Testis (tissue), 3 donors: Measurements from ENCODE around the gene LGR5. TPM values are rescaled to one million over a fixed set of nuclear protein-coding genes. Genes with fewer than 3 reads are reported as not detected.

Experiments
- DNase-seq: peaks from one replicate; pipeline ENCODE4 v3.0.0-alpha.2; 2019
- H3K27ac ChIP-seq, 2 donors: fragments of 200-600 bp; sonication (generic); one replicate each; pipeline ENCODE4 v1.5.1; 2019
- H3K27me3 ChIP-seq: fragments of 200-600 bp; sonication (generic); one replicate; pipeline ENCODE4 v1.5.1; 2019
- H3K36me3 ChIP-seq: fragments of 200-600 bp; sonication (generic); one replicate; pipeline ENCODE4 v1.5.1; 2017; ENCODE audit warnings: low read depth; ENCODE audit errors: missing control alignments
- H3K4me1 ChIP-seq: fragments of 200-600 bp; sonication (generic); one replicate; pipeline ENCODE4 v1.5.1; 2019
- H3K4me3 ChIP-seq, 2 donors: fragments of 200-600 bp; sonication (generic); one replicate each; pipeline ENCODE4 v1.5.1; 2017 to 2019
- H3K9me3 ChIP-seq: fragments of 200-600 bp; sonication (generic); one replicate; pipeline ENCODE4 v1.5.1; 2017
- POLR2A ChIP-seq: fragments of 450-650 bp; IDR thresholded peaks from one replicate; pipeline ENCODE4 v1.6.1; 2017; ENCODE audit warnings: antibody characterized with exemption, mild to moderate bottlenecking, moderate library complexity
- WGBS, 2 donors: methylation state at CpG; one replicate each; pipeline ENCODE4 v1.1.5; 2018; 5-methylcytosine and 5-hydroxymethylcytosine counted together
- intact Hi-C: fragments of 100-400 bp; cut with DNase I; formaldehyde crosslinking; loops from one replicate; pipeline ENCODE4 v1.15.1; 2023; ENCODE audit warnings: low total_unique reads
- polyA plus RNA-seq: library from polyadenylated mRNA; stranded (reverse); fragments of 350-450 nt; fragmentation: Illumina TruSeq; extraction: RNeasy Lipid Tissue Mini Kit (QIAGEN cat#74804); gene quantifications from one replicate; pipeline ENCODE4 v1.2.3, GENCODE V29; 2014; ENCODE audit warnings: low read depth, low replicate concordance; ENCODE audit not compliant: insufficient read depth
- total RNA-seq, 2 donors: library from RNA; depleted of rRNA; stranded (reverse); fragments of >200 nt; gene quantifications; one replicate each; pipeline ENCODE4 v1.2.3, GENCODE V29; 2016
- TF ChIP-seq, protein P1 (sequence below), 3 experiments: fragments of 450-650 bp in 2 of 3; fragments of 200-600 bp in 1 of 3; sonication (generic) in 1 of 3; IDR thresholded peaks; one replicate each; pipeline ENCODE4 v1.5.1; 2016 to 2019; ENCODE audit warnings: antibody characterized with exemption in 3 of 3, mild to moderate bottlenecking in 2 of 3, moderate library complexity in 1 of 3

The LGR5 gene
- total and polyA plus RNA-seq, 3 donors from 2014 or later, result 0.25 to 0.39 (median 0.31) TPM

DNA sequence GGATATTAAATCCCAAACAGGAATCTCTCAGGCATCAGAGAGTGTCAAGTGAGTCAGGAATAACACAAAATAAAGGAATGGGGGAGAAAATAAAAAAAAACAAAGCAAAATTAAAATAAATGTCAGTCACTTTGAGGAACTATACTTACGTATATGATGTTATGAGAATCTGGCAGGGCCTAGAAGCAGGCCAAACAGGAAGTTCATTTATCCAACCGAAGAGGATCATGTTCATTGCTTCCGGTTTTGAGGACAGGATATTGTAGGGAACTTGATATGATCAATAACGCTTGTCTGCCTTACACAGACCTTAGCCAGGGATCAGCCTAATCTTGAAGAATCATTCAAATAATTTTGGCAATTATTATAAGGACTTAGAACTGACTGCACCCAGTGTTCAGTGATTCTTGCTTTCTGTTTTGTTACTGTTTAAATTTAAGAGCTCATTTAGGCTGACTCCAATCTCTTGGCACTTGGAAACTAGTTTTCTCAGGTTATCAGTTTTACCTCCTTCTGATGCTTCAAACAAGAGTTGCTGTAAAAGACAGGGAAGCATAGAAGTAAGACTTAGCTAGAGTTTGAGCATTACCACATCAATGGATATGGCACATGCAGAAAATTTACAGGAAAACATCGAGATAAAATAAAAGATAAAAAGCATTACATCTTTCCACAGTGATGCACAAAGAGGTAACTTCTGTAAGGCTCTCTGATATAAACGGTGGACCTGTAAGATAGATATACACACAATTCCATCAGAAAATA is 170.6 kb downstream of the LGR5 start:
- H3K4me3 ChIP-seq, result no peak overlapping the region
- no peak overlapping the region for H3K27ac ChIP-seq
- H3K27me3 ChIP-seq, result no peaks in the 10 kb centered on the region
- no peaks in the 10 kb centered on the region for H3K4me1 ChIP-seq
- no peaks in the 10 kb centered on the region for H3K36me3 ChIP-seq
- intact Hi-C loops, result no loop called here
- 79 to 92% methylated on average over 6 of the region's 6 CpGs for WGBS, 2 donors
- H3K9me3 ChIP-seq, result no peaks in the 10 kb centered on the region
- TF ChIP-seq POLR2A, result no peak
- TF ChIP-seq, protein P1, sequence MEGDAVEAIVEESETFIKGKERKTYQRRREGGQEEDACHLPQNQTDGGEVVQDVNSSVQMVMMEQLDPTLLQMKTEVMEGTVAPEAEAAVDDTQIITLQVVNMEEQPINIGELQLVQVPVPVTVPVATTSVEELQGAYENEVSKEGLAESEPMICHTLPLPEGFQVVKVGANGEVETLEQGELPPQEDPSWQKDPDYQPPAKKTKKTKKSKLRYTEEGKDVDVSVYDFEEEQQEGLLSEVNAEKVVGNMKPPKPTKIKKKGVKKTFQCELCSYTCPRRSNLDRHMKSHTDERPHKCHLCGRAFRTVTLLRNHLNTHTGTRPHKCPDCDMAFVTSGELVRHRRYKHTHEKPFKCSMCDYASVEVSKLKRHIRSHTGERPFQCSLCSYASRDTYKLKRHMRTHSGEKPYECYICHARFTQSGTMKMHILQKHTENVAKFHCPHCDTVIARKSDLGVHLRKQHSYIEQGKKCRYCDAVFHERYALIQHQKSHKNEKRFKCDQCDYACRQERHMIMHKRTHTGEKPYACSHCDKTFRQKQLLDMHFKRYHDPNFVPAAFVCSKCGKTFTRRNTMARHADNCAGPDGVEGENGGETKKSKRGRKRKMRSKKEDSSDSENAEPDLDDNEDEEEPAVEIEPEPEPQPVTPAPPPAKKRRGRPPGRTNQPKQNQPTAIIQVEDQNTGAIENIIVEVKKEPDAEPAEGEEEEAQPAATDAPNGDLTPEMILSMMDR (IDR thresholded peaks at IDR 0.05), result no peak
- DNase-seq, result no peak

DNA sequence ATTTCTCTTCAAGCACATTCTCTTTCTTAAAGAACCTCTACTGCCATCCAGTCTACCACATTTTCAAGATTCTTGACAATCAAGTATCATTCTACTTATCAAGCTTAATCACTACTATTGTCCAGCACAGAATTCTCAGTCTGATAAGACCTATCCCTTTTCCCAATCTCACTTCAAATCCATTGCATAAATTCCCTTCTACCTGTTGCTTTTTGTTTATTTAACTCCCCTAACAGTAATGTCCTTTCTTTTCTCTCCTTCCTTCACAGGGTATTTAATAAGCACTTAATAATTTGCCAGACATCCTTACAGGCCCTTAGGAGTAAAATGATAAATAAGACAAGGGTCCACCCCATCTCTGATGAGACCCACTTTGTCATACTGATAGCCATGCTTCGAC is 182.3 kb downstream of the LGR5 start:
- Histone ChIP-seq H3K4me3 (no peak overlapping the region), H3K27me3 (no peaks in the 10 kb centered on the region), H3K36me3 (no peaks in the 10 kb centered on the region), H3K27ac (no peak overlapping the region), H3K4me1 (peaks cover 8% of the 10 kb centered on the region), H3K9me3 (no peaks in the 10 kb centered on the region)
- TF ChIP-seq POLR2A, result no peak
- TF ChIP-seq, protein P1 (IDR thresholded peaks at IDR 0.05), result no peak
- no peak for DNase-seq
- WGBS, 2 donors, result 94 to 98% methylated on average over 1 of the region's 1 CpG
- intact Hi-C loops, result no loop called here

DNA sequence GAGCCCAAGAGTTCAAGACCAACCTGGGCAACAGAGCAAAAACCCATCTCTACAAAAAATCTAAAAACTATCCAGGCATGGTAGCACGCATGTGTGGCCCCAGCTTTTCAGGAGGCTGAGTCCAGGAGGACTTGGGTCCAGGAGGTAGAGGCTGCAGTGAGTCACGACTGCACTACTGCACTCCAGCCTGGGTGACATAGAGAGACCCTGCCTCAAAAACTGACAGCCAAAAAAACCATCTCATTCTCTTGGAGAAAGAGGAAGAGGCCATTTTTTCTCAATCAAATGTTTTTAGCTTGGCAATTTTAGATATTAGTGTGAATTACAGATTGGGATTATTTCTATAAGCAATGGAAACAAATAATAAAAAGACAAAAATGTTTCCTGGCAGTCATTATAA is 185.9 kb downstream of the LGR5 start:
- no peak overlapping the region for H3K27ac ChIP-seq
- no peaks in the 10 kb centered on the region for H3K27me3 ChIP-seq
- no peaks in the 10 kb centered on the region for H3K36me3 ChIP-seq
- DNase-seq, result no peak
- H3K9me3 ChIP-seq, result no peaks in the 10 kb centered on the region
- WGBS, 2 donors, result 85 to 86% methylated on average over 2 of the region's 2 CpGs
- intact Hi-C loops, result no loop called here
- TF ChIP-seq POLR2A, result no peak
- TF ChIP-seq, protein P1 (IDR thresholded peaks at IDR 0.05), result no peak
- H3K4me1 ChIP-seq, result peaks cover 11% of the 10 kb centered on the region
- no peak overlapping the region for H3K4me3 ChIP-seq

DNA sequence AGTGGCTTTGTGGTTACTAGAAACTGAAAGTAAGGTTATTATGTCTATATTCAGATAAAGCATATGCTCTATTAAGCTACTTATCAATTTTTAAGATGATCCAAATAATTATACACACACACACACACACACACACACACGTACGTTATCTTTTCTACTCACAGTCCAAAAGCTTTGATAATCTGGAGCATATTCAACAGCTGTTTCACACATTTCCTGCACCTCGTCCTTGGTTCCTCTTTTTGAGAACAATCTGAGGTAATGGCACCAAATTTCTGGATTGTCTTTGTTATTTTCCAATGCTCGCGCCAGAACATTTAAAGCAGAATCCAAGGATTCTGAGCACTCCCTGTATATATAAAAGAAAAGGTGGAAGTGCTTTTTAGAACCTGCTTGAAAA is 186.5 kb downstream of the LGR5 start:
- WGBS, 2 donors, result 31 to 59% methylated on average over 5 of the region's 5 CpGs
- no peak for DNase-seq
- Histone ChIP-seq H3K4me1 (peaks cover 11% of the 10 kb centered on the region), H3K27me3 (no peaks in the 10 kb centered on the region), H3K36me3 (no peaks in the 10 kb centered on the region), H3K4me3 (no peak overlapping the region), H3K9me3 (no peaks in the 10 kb centered on the region), H3K27ac (peak overlapping the region in 1 of 2 donors; percentile 51)
- intact Hi-C loops, result no loop called here
- TF ChIP-seq, protein P1 (IDR thresholded peaks at IDR 0.05), result no peak
- no peak for TF ChIP-seq POLR2A

DNA sequence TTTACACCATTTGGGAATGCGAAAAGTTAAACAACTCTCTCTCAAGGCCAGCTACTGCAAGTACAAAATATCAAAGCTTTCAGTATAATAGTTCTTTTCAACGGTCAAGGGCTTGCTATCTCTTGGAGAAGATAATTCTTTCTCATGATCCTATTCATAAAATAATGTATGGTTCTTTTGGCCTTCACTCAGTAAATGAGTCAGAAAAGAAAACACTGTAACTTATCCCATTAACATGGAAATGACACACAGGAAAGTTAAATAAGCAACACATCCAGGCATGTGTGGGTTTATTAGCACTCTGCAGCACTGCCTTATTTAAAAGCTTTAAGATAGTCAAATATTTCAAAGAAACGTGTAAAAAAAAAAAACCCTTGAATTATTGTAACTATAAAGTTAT is 187.2 kb downstream of the LGR5 start:
- H3K9me3 ChIP-seq, result no peaks in the 10 kb centered on the region
- H3K36me3 ChIP-seq, result no peaks in the 10 kb centered on the region
- peak overlapping the region in 1 of 2 donors; percentile 51 for H3K27ac ChIP-seq
- H3K4me1 ChIP-seq, result peaks cover 11% of the 10 kb centered on the region
- TF ChIP-seq POLR2A, result no peak
- TF ChIP-seq, protein P1 (IDR thresholded peaks at IDR 0.05), result no peak
- no peak for DNase-seq
- WGBS, 2 donors, result 37 to 47% methylated on average over 3 of the region's 3 CpGs
- H3K27me3 ChIP-seq, result no peaks in the 10 kb centered on the region
- intact Hi-C loops, result no loop called here
- no peak overlapping the region for H3K4me3 ChIP-seq
